ENCODE measurements around the gene KPNB1. TPM values are rescaled to one million over a fixed set of nuclear protein-coding genes. Genes with fewer than 3 reads are reported as not detected.
A peak's percentile ranks its signal among the peaks of the same experiment; 100 is the strongest.
"Not testable (repeated sequence)": the region's sequence is repeated elsewhere in the genome, so short reads cannot be mapped to it uniquely, and the experiment has no call there.

KPNB1 gene
- total RNA-seq, 1 donor: 190 TPM

GRCh38 chr17:47676199-47676472 is 26.4 kb downstream of the KPNB1 start:
- DNase-seq (ENCODE audit: low read depth in 2 of 3, low spot score in 2 of 3): no peak

DNA sequence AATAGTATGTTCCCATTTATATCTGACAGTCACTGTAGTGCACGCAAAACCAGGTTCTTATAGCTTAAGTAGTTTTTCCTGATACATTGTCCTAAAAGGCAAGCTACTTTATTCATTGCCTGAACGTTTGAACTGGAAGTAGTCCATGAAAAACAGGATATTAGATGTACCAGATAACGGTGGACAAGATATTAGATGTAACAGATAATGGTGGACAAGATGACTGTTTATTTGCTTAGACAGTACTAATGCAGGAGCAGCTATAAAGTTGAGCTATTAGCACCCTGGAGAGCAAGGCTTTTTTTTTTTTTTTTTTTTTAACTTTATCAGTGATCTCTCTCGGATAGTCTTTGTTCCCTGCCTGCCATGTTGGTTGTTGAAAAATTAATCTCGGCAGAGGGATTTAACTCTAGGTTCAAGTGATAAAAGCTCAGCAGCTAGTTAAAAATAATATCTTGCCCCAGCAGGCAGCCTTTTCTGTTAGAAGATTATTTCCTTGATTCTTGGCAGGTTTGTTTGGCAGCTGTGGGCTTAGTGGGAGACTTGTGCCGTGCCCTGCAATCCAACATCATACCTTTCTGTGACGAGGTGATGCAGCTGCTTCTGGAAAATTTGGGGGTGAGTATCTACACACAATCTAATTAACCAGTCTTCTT is 26.9 kb downstream of the KPNB1 start:
- DNase-seq (ENCODE audit: low read depth in 2 of 3, low spot score in 2 of 3): no peak

- no peak for DNase-seq (ENCODE audit: low read depth in 2 of 3, low spot score in 2 of 3)
These were observed 28.5 kb downstream of the KPNB1 start for GRCh38 chr17:47678196-47678595.

GRCh38 chr17:47682138-47682537 is 32.4 kb downstream of the KPNB1 start:
- no peak for DNase-seq (ENCODE audit: low read depth in 2 of 3, low spot score in 2 of 3)

DNA sequence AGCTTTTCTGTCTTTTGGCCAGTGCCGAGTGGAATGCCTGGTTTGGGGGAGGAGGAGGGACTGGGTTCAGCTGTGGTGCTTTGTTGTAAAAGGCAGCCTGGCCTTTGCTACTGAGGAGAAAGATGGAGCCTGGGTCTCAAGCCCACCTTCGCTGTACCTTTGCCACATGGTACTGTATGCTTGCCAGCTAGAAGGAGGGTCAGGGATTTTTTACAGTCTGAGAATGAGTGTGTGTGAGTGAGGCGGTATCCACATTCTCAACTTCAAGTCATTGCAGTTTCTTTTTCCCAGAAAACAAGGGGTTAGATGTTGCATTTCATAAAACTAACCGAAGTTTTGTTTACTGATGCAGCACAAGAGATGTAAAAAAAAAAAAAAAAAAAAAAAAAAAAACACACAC is 33.0 kb downstream of the KPNB1 start:
- DNase-seq (ENCODE audit: low read depth in 2 of 3, low spot score in 2 of 3): not testable (repeated sequence)

DNA sequence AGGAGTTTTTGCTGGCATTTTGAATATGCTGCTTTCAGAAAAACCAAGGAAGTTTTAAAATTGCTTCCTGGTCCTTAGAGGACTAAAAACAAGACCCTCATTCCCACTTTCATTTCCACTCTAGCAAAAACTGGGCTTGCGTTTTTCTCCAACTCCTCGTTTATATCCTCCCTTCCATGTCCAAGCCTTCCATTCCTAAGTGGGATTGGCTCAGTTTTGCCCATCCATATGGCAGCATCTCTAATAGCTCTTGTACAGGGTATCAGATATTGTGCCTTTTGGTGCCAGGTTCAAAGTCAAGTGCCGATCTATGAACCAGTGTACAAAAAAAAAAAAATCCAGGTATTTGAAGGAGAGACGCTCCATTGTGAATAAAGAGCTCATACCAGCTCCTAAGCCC is 34.3 kb downstream of the KPNB1 start:
- DNase-seq (ENCODE audit: low read depth in 2 of 3, low spot score in 2 of 3): no peak

DNA sequence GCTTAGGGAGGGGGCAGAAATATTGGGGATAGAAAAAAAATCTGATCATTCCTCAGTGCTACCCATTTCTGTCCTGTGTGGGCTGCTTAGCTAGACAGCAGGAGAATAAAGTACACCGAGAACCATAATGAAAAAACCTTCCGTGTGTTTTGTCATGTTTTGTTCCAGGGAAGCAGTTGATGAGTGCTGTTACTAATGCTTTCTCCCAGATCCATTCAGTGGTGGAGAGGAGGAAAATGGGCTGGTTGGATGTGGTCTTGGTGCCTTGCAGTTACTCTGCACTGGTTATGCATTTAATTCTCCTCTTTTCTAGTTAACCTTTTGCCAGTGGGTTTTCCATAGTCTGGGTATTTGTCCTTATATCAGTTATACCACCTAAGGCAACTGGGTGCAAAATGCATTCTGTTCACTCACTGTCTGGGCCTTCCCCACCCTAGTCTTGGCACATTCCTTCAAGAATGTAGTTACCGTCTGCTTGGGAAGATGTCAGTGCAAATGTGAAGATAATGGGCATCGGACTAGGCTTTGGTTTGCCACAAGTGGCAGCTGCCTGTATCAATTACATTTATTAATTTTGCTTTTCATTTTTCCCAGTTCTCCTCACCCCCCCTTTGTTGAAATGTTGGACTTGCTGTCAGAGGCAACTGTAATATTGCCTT is 34.9 kb downstream of the KPNB1 start:
- no peak for DNase-seq (ENCODE audit: low read depth in 2 of 3, low spot score in 2 of 3)

DNA sequence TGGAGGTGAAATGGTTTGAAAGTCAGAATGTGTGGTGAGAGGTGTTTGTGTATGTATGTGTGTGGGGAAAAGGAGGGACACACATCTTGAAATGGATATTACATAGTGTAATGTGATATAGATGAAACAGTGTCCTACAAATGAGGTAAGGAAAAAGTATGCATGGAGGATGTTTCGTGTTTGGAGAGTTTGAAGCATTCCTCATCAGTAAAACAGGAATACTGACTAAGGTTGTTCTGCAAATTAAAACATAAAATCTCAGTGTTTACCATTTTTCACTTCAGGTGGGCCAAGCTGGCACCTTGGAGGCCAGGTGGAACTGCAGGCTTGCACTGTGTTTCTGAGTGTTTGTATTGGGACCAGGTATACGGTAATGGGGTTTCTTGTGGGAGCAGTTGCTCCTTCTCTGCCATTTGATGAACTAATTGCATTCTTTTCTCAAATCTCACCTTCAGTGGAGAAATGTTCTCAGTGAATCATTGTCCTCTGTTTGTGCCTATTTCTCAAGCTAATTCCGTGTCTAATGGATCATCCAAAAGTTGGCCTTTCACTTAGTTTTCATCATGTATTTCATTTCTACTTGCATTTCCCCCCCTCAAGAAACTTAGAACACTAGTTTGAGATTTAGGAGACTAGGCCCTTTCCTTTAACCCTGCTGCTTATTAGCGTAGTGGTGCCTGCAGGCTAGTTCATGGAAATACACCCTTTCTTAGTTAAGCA is 36.0 kb downstream of the KPNB1 start:
- no peak for DNase-seq (ENCODE audit: low read depth in 2 of 3, low spot score in 2 of 3)

- DNase-seq (ENCODE audit: low read depth in 2 of 3, low spot score in 2 of 3): no peak
These were observed 36.5 kb downstream of the KPNB1 start for GRCh38 chr17:47686276-47686635.

DNA sequence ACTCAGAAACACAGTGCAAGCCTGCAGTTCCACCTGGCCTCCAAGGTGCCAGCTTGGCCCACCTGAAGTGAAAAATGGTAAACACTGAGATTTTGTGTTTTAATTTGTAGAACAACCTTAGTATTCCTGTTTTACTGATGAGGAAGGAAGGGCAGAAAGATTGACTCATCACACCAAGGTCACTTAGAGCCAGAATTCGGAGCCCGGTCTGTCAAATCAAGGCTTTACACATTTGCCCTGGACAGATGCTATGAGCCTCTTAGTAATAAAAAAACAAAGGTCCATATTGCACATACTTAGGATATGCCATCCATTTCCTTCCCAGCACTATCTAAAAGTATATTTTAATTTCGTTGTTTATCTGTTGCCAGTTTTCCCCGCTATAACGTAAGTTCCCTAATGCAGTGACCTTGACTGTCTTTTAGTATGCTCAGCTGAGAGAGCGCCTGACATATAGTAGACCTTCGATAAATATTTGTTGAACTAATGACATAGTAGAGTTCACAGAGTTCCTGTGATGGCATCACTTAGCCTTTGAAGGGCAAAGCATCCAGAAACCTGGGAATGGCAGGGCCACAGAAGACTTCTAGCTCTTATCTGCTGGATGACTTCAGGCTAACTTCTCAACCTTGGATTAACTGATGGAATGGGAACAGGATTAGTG is 37.1 kb downstream of the KPNB1 start:
- DNase-seq (ENCODE audit: low read depth in 2 of 3, low spot score in 2 of 3): no peak

GRCh38 chr17:47687328-47687690 is 37.6 kb downstream of the KPNB1 start:
- no peak for DNase-seq (ENCODE audit: low read depth in 2 of 3, low spot score in 2 of 3)

DNA sequence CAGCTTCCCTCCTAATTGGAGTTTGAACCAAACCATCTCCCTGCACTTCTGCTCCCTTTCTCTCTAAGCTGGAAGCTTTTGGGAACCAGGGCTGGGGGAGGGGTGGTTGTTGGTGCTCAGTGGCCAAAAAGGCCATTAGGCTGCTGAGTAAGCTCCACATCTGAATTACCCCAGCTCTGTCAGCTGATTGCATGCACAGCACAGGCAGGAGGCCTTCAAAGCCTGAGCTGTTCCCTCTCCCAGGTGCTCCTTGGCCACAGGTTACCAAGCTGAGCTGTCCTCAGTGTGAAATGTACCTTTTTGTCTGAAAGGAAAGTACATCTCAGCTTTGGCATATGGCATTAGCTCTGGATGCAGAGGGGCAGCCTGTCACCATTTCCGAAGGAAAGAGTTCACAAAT is 38.0 kb downstream of the KPNB1 start:
- DNase-seq (ENCODE audit: low read depth in 2 of 3, low spot score in 2 of 3): no peak

GRCh38 chr17:47690121-47690520 is 40.4 kb downstream of the KPNB1 start:
- no peak for DNase-seq (ENCODE audit: low read depth in 2 of 3, low spot score in 2 of 3)

GRCh38 chr17:47692137-47692894 is 42.6 kb downstream of the KPNB1 start:
- DNase-seq (ENCODE audit: low read depth in 2 of 3, low spot score in 2 of 3): no peak

- peak in 1 of 3 donors; percentile 21 for DNase-seq (ENCODE audit: low read depth in 2 of 3, low spot score in 2 of 3)
These were observed 43.4 kb downstream of the KPNB1 start for GRCh38 chr17:47692895-47693730.

- peak in 2 of 3 donors; percentile 80 to 82 for DNase-seq (ENCODE audit: low read depth in 2 of 3, low spot score in 2 of 3)
These were observed 44.2 kb downstream of the KPNB1 start, which contains the start of gene TBKBP1 for GRCh38 chr17:47693731-47694580. TSS of gene TBKBP1 (plus strand) at chr17:47694161. CDS start at chr17:47696113, 1,952 bp downstream.

GRCh38 chr17:47694581-47695428 is 45.1 kb downstream of the KPNB1 start:
- peak in 2 of 3 donors; percentile 62 to 64 for DNase-seq (ENCODE audit: low read depth in 2 of 3, low spot score in 2 of 3)
